Measurements from ENCODE around the gene APOB.

Gene APOB

DNA sequence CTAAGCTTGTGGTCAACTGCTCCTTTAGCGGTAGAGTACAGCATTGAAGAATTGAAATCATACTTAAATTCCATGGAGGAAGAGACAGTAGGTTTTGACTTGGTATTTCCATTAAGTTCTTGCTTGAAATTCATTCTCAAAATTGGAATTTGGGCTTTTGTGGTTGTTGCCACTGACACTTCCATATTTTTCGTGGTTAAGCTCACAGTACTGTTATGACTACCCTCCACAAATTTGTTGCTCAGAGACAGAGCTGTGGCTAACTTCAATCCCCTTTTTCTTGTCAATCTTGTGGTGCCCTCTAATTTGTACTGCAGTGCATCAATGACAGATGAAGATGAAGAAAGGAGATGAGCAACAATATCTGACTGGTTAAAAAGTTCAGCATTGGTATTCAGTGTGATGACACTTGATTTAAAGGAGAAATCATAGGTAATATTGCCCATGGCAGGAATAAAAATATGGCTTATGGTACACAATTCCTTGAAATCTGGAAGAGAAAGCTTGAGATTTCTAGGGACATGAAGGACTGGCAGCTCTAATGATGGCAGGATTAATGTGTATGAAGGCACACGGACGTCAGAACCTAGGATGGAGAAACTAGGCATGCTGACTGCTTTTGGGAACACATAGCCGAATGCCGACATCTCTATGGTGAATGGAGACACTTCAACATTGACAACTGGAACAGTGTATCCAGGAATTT, 37.3 kb downstream of the APOB start:
- Mint-ChIP-seq H3K36me3 (no peaks in the 10 kb centered on the region), H3K4me1 (no peaks in the 10 kb centered on the region), H3K9me3 (no peaks in the 10 kb centered on the region), H3K27ac (no peak overlapping the region), H3K27me3 (peaks cover 30% of the 10 kb centered on the region), H3K4me3 (no peak overlapping the region)
- ATAC-seq: no peak

DNA sequence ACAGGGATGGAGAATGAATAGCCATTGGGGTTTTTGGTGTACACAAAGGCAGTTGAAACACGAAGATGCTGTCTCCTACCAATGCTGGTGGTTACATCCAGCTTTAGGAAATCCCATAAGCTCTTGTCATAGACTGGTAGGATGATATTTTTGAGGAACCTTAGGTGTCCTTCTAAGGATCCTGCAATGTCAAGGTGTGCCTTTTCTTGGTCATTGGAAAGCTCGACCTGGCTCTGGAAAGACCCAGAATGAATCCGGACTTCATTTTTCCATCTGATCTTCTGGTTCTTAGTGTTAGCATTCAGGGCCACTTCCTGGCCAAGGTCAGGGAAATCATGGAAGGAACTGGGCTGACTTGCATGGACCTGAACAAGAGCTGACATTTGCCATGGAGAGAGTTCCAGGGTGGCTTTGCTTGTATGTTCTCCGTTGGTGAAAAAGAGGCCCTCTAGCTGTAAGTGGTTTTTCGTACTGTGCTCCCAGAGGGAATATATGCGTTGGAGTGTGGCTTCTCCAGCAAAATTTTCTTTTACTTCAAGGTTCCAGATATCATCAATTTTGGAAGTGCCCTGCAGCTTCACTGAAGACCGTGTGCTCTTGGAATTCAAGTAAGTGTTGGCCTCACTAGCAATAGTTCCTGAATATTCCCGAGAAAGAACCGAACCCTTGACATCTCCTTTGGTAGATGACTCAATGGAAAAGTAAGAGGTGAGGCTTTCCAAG, 38.0 kb downstream of the APOB start:
- Mint-ChIP-seq H3K36me3 (no peaks in the 10 kb centered on the region), H3K9me3 (no peaks in the 10 kb centered on the region), H3K4me3 (no peak overlapping the region), H3K27me3 (peaks cover 30% of the 10 kb centered on the region), H3K4me1 (no peaks in the 10 kb centered on the region), H3K27ac (no peak overlapping the region)
- no peak for ATAC-seq

DNA sequence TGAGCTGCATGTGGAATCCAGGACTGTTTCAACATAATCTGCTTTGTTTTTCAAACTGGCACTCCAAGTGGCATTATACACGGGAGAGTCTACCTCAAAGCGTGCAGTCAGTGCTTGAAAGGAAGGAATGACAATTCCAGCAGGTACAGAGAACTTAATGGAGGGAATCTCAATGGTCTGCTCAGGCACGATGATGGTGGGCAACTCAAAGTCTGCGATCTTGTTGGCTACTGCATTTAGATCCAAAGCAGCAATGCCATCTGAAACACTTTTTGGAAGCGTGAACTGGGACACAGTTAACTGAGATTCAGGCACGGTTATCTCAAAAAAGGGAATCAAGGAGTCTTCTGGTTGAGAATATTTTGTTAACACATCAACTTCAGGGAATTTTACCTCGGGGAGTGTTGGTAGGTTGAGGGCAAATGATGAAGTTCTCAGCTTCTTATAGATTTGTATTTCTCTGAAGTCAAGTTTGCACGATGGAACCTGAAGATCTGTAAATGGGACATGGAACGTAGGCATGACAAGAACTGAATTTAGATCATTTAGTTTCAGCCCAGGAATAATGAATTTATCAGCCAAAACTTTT, 38.7 kb downstream of the APOB start:
- no peaks in the 10 kb centered on the region for H3K36me3 Mint-ChIP-seq
- H3K4me1 Mint-ChIP-seq: no peaks in the 10 kb centered on the region
- peaks cover 30% of the 10 kb centered on the region for H3K27me3 Mint-ChIP-seq
- no peak overlapping the region for H3K27ac Mint-ChIP-seq
- no peak overlapping the region for H3K4me3 Mint-ChIP-seq
- no peak for ATAC-seq
- H3K9me3 Mint-ChIP-seq: no peaks in the 10 kb centered on the region

DNA sequence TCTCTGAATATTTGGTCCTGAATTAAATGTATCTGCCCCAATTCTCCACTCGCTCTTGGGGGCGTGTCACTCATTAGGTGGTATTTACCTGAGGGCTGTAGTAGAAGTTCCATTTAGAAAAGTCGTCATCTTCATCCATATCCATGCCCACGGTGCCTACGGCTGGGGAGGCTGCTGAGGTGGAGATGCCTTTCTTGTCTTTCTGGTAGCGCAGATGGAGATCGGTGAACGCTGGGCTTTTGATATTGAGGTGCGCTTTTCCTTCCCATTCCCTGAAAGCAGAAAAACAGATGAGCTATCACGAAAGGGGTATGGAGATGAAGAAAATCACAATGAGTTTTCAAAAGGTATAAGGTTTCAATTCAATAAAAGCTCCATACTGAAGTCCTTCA, 39.7 kb downstream of the APOB start:
- Mint-ChIP-seq H3K4me3 (no peak overlapping the region), H3K9me3 (no peaks in the 10 kb centered on the region), H3K4me1 (no peaks in the 10 kb centered on the region), H3K36me3 (no peaks in the 10 kb centered on the region), H3K27me3 (peaks cover 30% of the 10 kb centered on the region), H3K27ac (no peak overlapping the region)
- no peak for ATAC-seq

DNA sequence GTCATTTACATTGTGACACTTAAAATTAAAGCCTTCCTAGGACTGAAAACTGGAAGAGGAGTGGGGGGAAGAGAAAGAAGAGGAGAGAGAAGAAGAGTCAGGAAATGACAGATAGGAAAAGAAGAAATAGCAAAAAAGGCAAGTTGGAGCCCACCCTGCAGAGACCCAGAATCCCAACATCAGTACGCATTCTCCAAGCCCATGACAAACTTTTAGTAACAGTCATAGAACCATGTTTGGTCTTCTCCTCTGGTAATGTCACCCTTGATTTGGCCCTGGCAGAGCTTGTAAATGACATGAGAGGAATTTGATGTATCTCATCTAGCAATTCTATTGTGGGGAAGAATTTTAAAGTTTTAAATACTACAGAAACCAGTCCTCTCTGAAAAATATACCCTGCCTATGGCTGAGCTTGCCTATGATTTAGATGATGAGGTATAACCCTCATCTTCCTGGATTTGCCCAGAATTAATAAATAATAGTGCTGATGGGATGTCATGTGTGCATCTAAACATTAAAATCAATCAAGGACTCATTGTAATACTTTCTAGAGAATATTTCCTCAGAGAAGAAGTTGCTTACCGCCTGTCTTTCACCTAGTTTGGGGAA, 40.2 kb downstream of the APOB start:
- no peak for ATAC-seq
- Mint-ChIP-seq H3K4me3 (no peak overlapping the region), H3K27ac (no peak overlapping the region), H3K9me3 (no peaks in the 10 kb centered on the region), H3K4me1 (no peaks in the 10 kb centered on the region), H3K36me3 (no peaks in the 10 kb centered on the region), H3K27me3 (peaks cover 30% of the 10 kb centered on the region)

DNA sequence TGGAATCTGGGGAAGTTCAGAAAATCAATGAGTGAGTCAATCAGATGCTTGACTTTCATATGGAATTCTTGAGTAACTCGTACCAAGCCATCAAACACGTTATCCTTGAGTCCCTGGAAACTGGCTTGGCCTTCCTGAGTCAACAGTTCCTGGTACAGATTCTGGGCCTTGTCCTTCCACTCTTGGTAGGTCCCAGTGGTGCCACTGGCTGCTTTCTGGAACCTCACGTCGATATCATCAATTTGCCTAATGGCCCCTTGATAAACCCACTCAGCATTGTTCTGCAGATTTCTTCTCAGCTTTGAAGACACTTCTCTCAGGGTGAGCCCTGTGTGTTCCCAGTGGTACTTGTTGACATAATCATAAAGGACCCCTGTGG, 41.1 kb downstream of the APOB start:
- no peak overlapping the region for H3K27ac Mint-ChIP-seq
- no peaks in the 10 kb centered on the region for H3K4me1 Mint-ChIP-seq
- H3K27me3 Mint-ChIP-seq: peaks cover 24% of the 10 kb centered on the region
- no peak overlapping the region for H3K4me3 Mint-ChIP-seq
- no peak for ATAC-seq
- H3K36me3 Mint-ChIP-seq: no peaks in the 10 kb centered on the region
- H3K9me3 Mint-ChIP-seq: no peaks in the 10 kb centered on the region

DNA sequence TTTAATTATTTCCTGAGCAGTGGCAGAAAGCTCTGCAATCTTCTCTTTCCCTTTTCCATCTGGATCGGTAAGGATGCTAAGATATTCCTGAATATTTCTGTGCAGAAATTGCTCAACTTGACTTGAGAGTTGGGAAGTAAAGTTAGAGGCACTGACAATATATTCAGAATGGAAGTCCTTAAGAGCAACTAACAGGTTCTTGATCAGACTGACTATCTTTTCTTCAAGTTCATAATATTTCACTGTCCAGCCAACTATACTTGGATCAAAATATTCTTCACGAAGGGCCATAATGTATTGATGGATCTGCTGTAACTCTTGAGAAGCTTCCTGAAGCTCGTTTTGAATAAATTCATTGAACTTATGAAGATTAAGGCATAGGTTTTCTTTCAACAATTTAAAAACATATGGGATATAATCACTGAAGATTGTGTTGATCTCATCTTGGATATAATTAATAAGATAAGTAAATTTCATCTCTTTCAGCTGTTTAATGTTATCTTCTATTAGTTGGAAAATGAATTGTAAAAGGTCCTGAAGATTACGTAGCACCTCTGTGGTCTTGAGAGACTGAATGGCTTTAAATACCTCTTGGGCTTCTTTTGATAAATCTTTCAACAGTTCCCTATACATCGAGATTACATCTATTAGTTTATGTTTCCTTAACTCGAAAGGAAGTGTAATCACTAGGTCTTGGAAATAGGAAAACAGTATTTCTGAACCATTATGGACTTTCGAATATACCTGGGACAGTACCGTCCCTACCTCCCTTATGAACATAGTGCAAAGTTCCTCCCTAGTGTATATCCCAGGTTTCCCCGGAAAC, 41.7 kb downstream of the APOB start:
- no peak for ATAC-seq
- no peaks in the 10 kb centered on the region for H3K4me1 Mint-ChIP-seq
- H3K4me3 Mint-ChIP-seq: no peak overlapping the region
- no peaks in the 10 kb centered on the region for H3K36me3 Mint-ChIP-seq
- H3K27me3 Mint-ChIP-seq: peaks cover 21% of the 10 kb centered on the region
- no peaks in the 10 kb centered on the region for H3K9me3 Mint-ChIP-seq
- no peak overlapping the region for H3K27ac Mint-ChIP-seq

DNA sequence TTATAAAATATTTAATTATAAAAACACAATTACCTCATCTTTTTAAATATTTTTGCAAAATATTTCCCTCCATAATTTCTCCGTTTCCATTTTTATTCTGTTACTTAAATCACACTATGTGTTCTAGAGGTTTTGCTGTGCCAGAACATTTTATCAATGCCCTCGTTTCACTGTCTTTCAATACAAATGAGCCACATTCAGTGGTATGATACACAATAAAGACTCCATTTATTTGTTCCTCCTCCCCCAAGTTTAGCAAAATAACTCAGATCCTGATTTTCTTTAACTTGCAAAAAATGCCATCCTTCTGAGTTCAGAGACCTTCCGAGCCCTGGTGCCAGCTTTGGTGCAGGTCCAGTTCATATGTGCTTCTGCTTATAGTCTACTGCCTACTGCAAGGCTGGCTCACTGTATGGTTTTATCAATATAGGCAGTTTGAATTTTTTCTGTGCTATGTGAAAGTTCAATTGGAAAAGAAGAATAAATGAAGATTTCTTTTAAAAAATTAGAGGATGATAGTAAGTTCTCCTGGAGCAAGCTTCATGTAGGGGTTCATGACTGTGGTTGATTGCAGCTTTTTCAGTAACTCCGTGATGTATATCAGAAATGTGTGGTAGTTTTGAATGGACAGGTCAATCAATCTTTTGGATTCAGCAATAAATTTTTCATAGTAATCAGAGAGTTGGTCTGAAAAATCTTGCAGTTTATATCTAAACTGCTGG, 42.5 kb downstream of the APOB start:
- no peak for ATAC-seq
- Mint-ChIP-seq H3K27me3 (peaks cover 16% of the 10 kb centered on the region), H3K4me1 (no peaks in the 10 kb centered on the region), H3K36me3 (no peaks in the 10 kb centered on the region), H3K4me3 (no peak overlapping the region), H3K9me3 (no peaks in the 10 kb centered on the region), H3K27ac (no peak overlapping the region)

DNA sequence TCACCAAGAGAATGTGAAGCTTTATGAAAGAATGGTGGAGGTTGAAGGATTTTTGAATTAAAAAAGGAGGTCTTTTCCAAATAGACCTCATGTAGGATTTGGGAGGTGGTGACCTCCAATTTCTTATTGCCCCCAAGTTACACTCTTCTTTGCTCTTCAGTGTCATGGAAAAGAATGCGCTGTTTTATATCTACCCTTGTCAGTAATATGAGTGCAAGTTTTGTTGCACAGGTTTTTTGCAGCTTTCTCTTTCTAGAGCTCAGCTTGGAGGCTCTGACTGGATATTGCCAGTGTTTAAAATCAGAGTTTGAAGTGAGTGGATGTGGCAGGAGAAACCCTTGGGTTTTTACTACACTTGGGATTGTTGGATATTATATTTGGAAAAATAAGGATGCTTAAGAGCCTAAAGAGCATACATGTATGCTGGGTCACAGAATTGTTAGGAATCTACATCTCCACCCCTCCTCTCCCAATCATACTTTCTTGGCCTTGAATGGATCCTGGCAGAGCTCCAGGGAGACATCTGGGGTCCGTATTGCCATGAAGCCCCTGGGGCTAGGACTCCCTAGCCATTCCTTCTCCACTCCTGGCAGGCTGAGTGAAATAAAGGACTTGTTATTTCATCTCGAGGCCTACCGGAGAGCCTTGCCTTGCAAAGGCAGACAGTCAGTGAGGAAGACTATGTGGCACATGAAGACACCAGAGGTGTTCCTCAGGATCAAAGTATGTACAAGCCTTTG, 43.8 kb downstream of the APOB start:
- Mint-ChIP-seq H3K27me3 (peaks cover 11% of the 10 kb centered on the region), H3K4me3 (no peak overlapping the region), H3K4me1 (no peaks in the 10 kb centered on the region), H3K9me3 (no peaks in the 10 kb centered on the region), H3K27ac (no peak overlapping the region), H3K36me3 (no peaks in the 10 kb centered on the region)
- ATAC-seq: no peak

DNA sequence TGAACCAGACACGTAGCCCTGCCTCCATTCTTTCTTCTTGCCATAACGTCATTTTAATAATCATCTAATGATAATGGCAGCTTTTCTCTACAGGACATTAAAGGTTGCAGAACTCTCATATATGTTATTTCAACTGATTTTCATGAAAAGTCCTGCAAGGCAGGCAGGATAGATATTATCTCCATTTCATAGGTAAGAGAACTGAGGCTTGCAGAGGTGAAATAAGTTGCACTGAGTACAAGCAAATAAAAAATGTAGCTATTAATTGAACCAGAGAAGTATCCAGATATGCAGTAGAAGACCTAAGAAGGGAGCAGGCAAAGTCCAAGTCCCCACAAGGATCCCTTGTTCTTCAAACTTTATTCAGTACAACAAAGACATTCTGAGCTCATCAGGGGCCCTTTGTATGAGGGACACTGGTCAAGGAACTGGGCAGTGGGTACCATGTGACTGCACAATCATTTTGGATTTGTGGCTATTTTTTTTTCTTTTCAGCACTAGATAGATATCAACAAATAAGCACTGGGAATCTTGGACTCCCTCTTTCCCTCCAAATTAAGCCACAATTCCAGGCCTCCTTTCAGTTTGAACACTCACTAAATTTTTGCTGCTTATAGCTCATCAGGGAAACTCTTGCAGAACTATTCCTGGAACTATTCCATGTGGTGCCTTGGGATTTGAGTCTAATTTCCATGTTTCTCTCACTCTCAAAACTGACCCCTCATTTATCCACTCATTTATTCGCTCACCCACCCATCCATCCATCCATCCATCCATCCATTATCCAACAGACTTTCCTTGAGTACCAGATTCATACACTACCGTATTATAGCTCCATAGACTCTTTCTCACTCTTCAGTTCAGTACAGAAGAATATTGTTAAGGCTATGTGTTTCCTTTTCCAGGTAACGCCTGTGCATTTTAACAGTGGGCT, 44.6 kb downstream of the APOB start:
- Mint-ChIP-seq H3K27ac (no peak overlapping the region), H3K4me3 (no peak overlapping the region), H3K4me1 (no peaks in the 10 kb centered on the region), H3K9me3 (no peaks in the 10 kb centered on the region), H3K36me3 (no peaks in the 10 kb centered on the region), H3K27me3 (peaks cover 11% of the 10 kb centered on the region)
- ATAC-seq: no peak

DNA sequence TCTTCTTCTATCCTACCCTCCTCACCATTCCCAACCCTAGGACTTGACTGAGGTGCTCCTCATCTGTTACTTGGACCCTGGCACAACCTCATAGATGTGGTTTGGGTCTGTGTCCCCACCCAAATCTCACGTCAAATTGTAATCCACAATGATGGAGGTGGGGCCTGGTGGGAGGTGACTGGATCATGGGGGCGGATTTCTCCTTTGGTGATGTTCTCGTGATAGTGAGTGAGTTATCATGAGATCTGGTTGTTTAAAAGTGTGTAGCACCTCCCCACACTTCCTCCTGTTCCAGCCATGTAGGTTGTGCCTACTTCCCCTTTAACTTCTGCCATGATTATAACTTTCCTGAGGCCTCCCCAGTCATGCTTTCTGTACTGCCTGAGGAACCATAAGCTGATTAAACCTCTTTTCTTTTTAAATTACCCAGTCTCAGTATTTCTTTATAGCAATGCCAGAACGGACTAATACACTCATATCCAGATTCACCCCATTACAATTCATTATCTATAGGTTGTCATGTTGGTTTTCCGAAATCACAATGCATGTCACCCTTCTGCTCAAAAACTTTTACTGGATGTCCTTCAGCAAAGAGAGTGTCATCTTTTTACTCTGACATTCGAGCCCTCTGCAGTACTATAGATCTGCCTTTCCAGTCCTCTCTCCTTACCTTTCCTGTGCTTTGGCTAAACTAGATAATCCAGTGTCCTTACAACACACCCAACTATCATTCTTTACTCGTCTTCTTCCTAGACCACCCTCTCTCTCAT, 45.7 kb downstream of the APOB start:
- peaks cover 6% of the 10 kb centered on the region for H3K27me3 Mint-ChIP-seq
- no peaks in the 10 kb centered on the region for H3K36me3 Mint-ChIP-seq
- H3K4me3 Mint-ChIP-seq: no peak overlapping the region
- no peaks in the 10 kb centered on the region for H3K4me1 Mint-ChIP-seq
- no peak for ATAC-seq
- H3K9me3 Mint-ChIP-seq: no peaks in the 10 kb centered on the region
- H3K27ac Mint-ChIP-seq: no peak overlapping the region

DNA sequence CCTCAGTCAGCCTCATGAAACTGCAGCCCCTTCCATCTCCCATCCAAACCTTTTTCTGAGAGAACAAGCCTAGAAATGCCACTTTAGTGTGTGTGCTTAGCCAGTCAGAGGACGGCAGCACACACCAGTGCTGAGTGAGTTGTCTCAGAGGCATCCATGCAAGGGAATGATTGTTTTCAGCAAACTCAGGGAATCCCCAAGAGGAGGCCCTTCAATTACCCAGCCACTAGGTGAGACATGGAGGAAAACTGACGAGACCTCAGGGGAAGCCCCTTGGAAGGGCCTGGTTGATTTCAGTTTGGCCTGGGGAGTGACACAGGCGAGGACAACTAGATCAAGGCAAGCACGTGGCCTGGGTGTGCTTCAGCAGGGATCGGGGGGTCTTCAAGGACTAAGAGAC, 49.7 kb downstream of the APOB start:
- Mint-ChIP-seq H3K9me3 (no peaks in the 10 kb centered on the region), H3K4me3 (no peak overlapping the region), H3K27me3 (peaks cover 24% of the 10 kb centered on the region), H3K4me1 (no peaks in the 10 kb centered on the region), H3K36me3 (no peaks in the 10 kb centered on the region), H3K27ac (no peak overlapping the region)
- no peak for ATAC-seq

Data from stimulated activated memory B cell treated with anti-CD40 and anti-IgM and Interleukin-4, amounts not matched to agents 10 μg/mL and 1 μg/mL and 100 μg/mL, for 72 hours (primary cell).